H1 (cell line): ENCODE data around the gene PIAS1. TPM values are rescaled to one million over a fixed set of nuclear protein-coding genes. Genes with fewer than 3 reads are reported as not detected.

ENCODE experiments used
- CTCF ChIA-PET: fragments of 300-600 bp; sonication (Branson Sonifier 250); formaldehyde crosslinking; loops from one replicate; lab custom pipeline; 2021; ENCODE audit not compliant: partially characterized antibody; lab: Charles Lee
- POLR2A ChIA-PET: fragments of 300-600 bp; sonication (Branson Sonifier 250); formaldehyde crosslinking; loops from one replicate; lab custom pipeline; 2021; ENCODE audit warnings: inconsistent platforms; ENCODE audit not compliant: partially characterized antibody; lab: Charles Lee
- DNase-seq, 2 experiments: peaks; one replicate each; pipeline versions ENCODE4 v3.0.0 to v3.0.0-alpha.2; 2010 to 2022; ENCODE audit warnings: low spot score in 2 of 2, low read depth in 1 of 2, mixed read lengths in 1 of 2
- FAIRE-seq: peaks from 2 replicates; lab custom pipeline; 2011; peaks lifted over from hg19 to GRCh38; lab: Jason Lieb, UNC
- H2AFZ ChIP-seq: 2 replicates; pipeline ENCODE4 v1.8.1; 2012; ENCODE audit warnings: low read length, inconsistent platforms
- H2AK5ac ChIP-seq: 2 replicates; pipeline ENCODE4 v1.6.1; 2013; ENCODE audit warnings: low read depth, low read length
- H2BK120ac ChIP-seq: replicated peaks from 2 replicates; pipeline ENCODE3; 2013; ENCODE audit warnings: low read depth, low read length, inconsistent platforms
- H2BK12ac ChIP-seq: 2 replicates; pipeline ENCODE4 v1.6.1; 2013; ENCODE audit warnings: low read depth, low read length
- H2BK15ac ChIP-seq: 2 replicates; pipeline ENCODE4 v1.6.1; 2013; ENCODE audit warnings: low read length
- H2BK20ac ChIP-seq: 2 replicates; pipeline ENCODE4 v1.6.1; 2013; ENCODE audit warnings: low read length
- H2BK5ac ChIP-seq: 2 replicates; pipeline ENCODE4 v1.6.1; 2013; ENCODE audit warnings: low read depth, low read length
- H3K14ac ChIP-seq: 2 replicates; pipeline ENCODE4 v1.6.1; 2013; ENCODE audit warnings: inconsistent platforms; ENCODE audit not compliant: insufficient read length
- H3K18ac ChIP-seq: 2 replicates; pipeline ENCODE4 v1.6.1; 2013; ENCODE audit warnings: low read length; ENCODE audit errors: extremely low read depth
- H3K23ac ChIP-seq: 2 replicates; pipeline ENCODE4 v1.6.1; 2013; ENCODE audit warnings: inconsistent platforms; ENCODE audit not compliant: insufficient read length
- H3K23me2 ChIP-seq: 2 replicates; pipeline ENCODE4 v1.6.1; 2013; ENCODE audit warnings: low read depth, low read length
- H3K27ac ChIP-seq: 2 replicates; pipeline ENCODE4 v1.6.1; 2011; ENCODE audit warnings: low read depth, low read length, inconsistent platforms
- H3K27me3 ChIP-seq, 4 experiments: replicated peaks in 1 of 4; 1 replicate in 1 of 4; 2 replicates in 3 of 4; pipeline versions ENCODE4 v1.6.1 to v1.8.1; 2011 to 2013; ENCODE audit warnings: low read length in 3 of 4, mild to moderate bottlenecking in 3 of 4, inconsistent platforms in 2 of 4, mixed read lengths in 2 of 4, moderate library complexity in 1 of 4; ENCODE audit not compliant: control insufficient read depth in 3 of 4, insufficient read depth in 3 of 4; ENCODE audit errors: extremely low read depth in 1 of 4
- H3K36me3 ChIP-seq, 4 experiments: 2 replicates each; pipeline versions ENCODE4 v1.6.1 to v1.8.1; 2011 to 2013; ENCODE audit warnings: mild to moderate bottlenecking in 4 of 4, low read length in 3 of 4, moderate library complexity in 2 of 4, control low read depth in 1 of 4, inconsistent platforms in 1 of 4; ENCODE audit not compliant: insufficient read depth in 4 of 4, control insufficient read depth in 2 of 4
- H3K4ac ChIP-seq: replicated peaks from 2 replicates; pipeline ENCODE3; 2013; ENCODE audit warnings: low read length, low read depth, mixed read lengths, inconsistent platforms; ENCODE audit not compliant: insufficient read length
- H3K4me1 ChIP-seq, 4 experiments: replicated peaks in 1 of 4; 1 replicate in 1 of 4; 2 replicates in 3 of 4; pipeline versions ENCODE4 v1.6.1 to v1.8.1; 2011 to 2013; ENCODE audit warnings: low read length in 3 of 4, inconsistent platforms in 2 of 4, mixed read lengths in 1 of 4; ENCODE audit not compliant: insufficient read depth in 4 of 4, control insufficient read depth in 3 of 4
- H3K4me2 ChIP-seq, 2 experiments: 2 replicates each; pipeline versions ENCODE4 v1.6.1 to v1.8.1; 2011 to 2013; ENCODE audit warnings: low read depth in 2 of 2, low read length in 2 of 2, control low read depth in 1 of 2, inconsistent platforms in 1 of 2, mild to moderate bottlenecking in 1 of 2; ENCODE audit not compliant: insufficient read depth in 1 of 2
- H3K4me3 ChIP-seq, 4 experiments: fragments of 200-600, 300-600 bp in 1 of 4; sonication (generic), shearing (Covaris generic), sonication (Bioruptor Twin) in 1 of 4; 2 replicates each; pipeline versions ENCODE4 v1.5.1 to v1.8.1; 2011 to 2016; ENCODE audit warnings: low read length in 4 of 4, low read depth in 3 of 4, control low read depth in 2 of 4, inconsistent platforms in 2 of 4, mild to moderate bottlenecking in 2 of 4, mixed read lengths in 1 of 4, moderate library complexity in 1 of 4; ENCODE audit not compliant: insufficient read depth in 2 of 4; ENCODE audit errors: extremely low read depth in 1 of 4
- H3K56ac ChIP-seq: replicated peaks from 2 replicates; pipeline ENCODE3; 2013; ENCODE audit warnings: low read depth, mild to moderate bottlenecking, mixed read lengths, low read length, inconsistent platforms; ENCODE audit not compliant: insufficient read length
- H3K79me1 ChIP-seq: 2 replicates; pipeline ENCODE4 v1.6.1; 2013; ENCODE audit warnings: low read depth, low read length, control low read depth
- H3K79me2 ChIP-seq, 2 experiments: 2 replicates each; pipeline versions ENCODE4 v1.6.1 to v1.8.1; 2012 to 2013; ENCODE audit warnings: low read length in 2 of 2, mild to moderate bottlenecking in 2 of 2, inconsistent platforms in 1 of 2; ENCODE audit not compliant: insufficient read depth in 2 of 2, control insufficient read depth in 1 of 2
- H3K9ac ChIP-seq, 4 experiments: replicated peaks in 1 of 4; 1 replicate in 1 of 4; 2 replicates in 3 of 4; pipeline versions ENCODE4 v1.6.1 to v1.8.1; 2011 to 2013; ENCODE audit warnings: low read depth in 3 of 4, low read length in 3 of 4, control low read depth in 2 of 4, mild to moderate bottlenecking in 2 of 4, moderate library complexity in 2 of 4, inconsistent platforms in 1 of 4; ENCODE audit errors: extremely low read depth in 1 of 4
- H3K9me3 ChIP-seq, 2 experiments: 2 replicates each; pipeline versions ENCODE4 v1.6.1 to v1.8.1; 2012 to 2013; ENCODE audit warnings: mild to moderate bottlenecking in 2 of 2, moderate library complexity in 2 of 2, control low read depth in 1 of 2, inconsistent platforms in 1 of 2, low read depth in 1 of 2, low read length in 1 of 2, mixed read lengths in 1 of 2; ENCODE audit not compliant: insufficient read depth in 2 of 2
- H4K20me1 ChIP-seq, 2 experiments: replicated peaks in 1 of 2; 2 replicates each; pipeline versions ENCODE3 to v1.8.1; 2011 to 2013; ENCODE audit warnings: inconsistent platforms in 2 of 2, low read length in 2 of 2, mild to moderate bottlenecking in 1 of 2; ENCODE audit not compliant: insufficient read depth in 2 of 2, control insufficient read depth in 1 of 2
- H4K5ac ChIP-seq: 2 replicates; pipeline ENCODE4 v1.6.1; 2013; ENCODE audit warnings: low read length, low read depth, mixed read lengths, inconsistent platforms; ENCODE audit not compliant: insufficient read length
- H4K8ac ChIP-seq: 2 replicates; pipeline ENCODE4 v1.8.0; 2013; ENCODE audit warnings: mild to moderate bottlenecking, moderate library complexity, low read length, inconsistent platforms; ENCODE audit not compliant: insufficient read depth; ENCODE audit errors: extremely low read depth
- H4K91ac ChIP-seq: replicated peaks from 2 replicates; pipeline ENCODE3; 2013; ENCODE audit warnings: low read length, mixed read lengths, inconsistent platforms; ENCODE audit not compliant: insufficient read length
- CBX5 ChIP-seq: fragments of 300-800, 300-1000 bp; sonication (generic); IDR thresholded peaks from 2 replicates; pipeline ENCODE4 v1.7.1; 2016; ENCODE audit warnings: antibody characterized with exemption, low read length, low read depth
- SIX5 ChIP-seq: IDR thresholded peaks from 2 replicates; pipeline ENCODE4 v1.6.1; 2011; ENCODE audit warnings: mild to moderate bottlenecking, low read depth, low read length
- SP2 ChIP-seq: IDR thresholded peaks from 2 replicates; pipeline ENCODE4 v1.6.1; 2012; ENCODE audit warnings: mild to moderate bottlenecking, low read length, inconsistent platforms
- SP4 ChIP-seq: IDR thresholded peaks from 2 replicates; pipeline ENCODE4 v1.6.1; 2012; ENCODE audit warnings: low read length, inconsistent platforms
- TCF12 ChIP-seq: IDR thresholded peaks from 2 replicates; pipeline ENCODE4 v1.6.1; 2011; ENCODE audit warnings: low read depth, mild to moderate bottlenecking, low read length
- WGBS, 2 experiments: shearing (Covaris generic) in 1 of 2; methylation state at CpG; one replicate each; pipeline versions ENCODE4 v1.1.6 to v1.1.7; 2013 to 2015; ENCODE audit warnings: low lambda C conversion rate in 2 of 2, mixed read lengths in 2 of 2, inconsistent platforms in 1 of 2, low coverage in 1 of 2, missing lambda C conversion rate in 1 of 2; ENCODE audit not compliant: insufficient replicate concordance in 2 of 2, insufficient coverage in 1 of 2, insufficient read length in 1 of 2; ENCODE audit errors: extremely low coverage in 1 of 2, missing lambda C conversion rate in 1 of 2; 5-methylcytosine and 5-hydroxymethylcytosine counted together
- polyA plus RNA-seq, 7 experiments: library from polyadenylated mRNA; depleted of rRNA in 3 of 7; stranded (reverse) in 5 of 7; unstranded in 2 of 7; fragments of >200 nt in 5 of 7; fragments of 200-250 nt in 2 of 7; gene quantifications; 1 replicate in 5 of 7; 2 replicates in 1 of 7; 4 replicates in 1 of 7; pipeline versions ENCODE4 v1.2.1 to v1.2.3, GENCODE V29; 2011 to 2013; ENCODE audit warnings: missing spikeins in 2 of 7, mixed read lengths in 2 of 7
- total RNA-seq: library from RNA; stranded (reverse); fragmentation: NEBNext Ultra II Directional; extraction: Animal tissue kit (Norgen Biotek cat#: 25700); gene quantifications from 2 replicates; pipeline ENCODE4 v1.2.1, GENCODE V29; 2021
- TF ChIP-seq, protein P1 (sequence below): IDR thresholded peaks from 2 replicates; pipeline ENCODE4 v1.6.1; 2012; ENCODE audit warnings: low read length, inconsistent platforms

The PIAS1 gene
- total and polyA plus RNA-seq, 2 of the 8 experiments (the other 6 are each of a cell fraction or from before 2014, with no cell fraction given) = 30.8 to 34.5 TPM

DNA sequence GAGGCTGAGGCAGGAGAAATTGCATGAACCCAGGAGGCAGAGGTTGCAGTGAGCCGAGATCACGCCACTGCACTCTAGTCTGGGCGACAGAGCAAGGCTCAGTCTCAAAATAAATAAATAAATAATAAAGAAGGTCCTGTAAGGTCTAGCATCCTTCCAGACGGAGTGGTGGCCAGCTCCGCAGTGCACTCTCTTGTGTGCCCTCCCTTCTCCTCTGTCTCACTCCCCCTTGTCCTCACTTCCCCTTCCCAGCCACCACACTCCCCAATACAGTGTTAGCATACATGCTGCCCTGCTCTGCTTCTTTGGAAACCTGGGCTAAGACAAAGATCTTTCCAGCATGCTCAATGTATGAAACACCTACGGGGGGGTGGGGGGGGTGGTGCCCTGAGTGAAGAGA lies 178.8 kb downstream of the PIAS1 start:
- H3K56ac ChIP-seq = no peak overlapping the region
- TF ChIP-seq TCF12 = no peak
- TF ChIP-seq, protein P1, sequence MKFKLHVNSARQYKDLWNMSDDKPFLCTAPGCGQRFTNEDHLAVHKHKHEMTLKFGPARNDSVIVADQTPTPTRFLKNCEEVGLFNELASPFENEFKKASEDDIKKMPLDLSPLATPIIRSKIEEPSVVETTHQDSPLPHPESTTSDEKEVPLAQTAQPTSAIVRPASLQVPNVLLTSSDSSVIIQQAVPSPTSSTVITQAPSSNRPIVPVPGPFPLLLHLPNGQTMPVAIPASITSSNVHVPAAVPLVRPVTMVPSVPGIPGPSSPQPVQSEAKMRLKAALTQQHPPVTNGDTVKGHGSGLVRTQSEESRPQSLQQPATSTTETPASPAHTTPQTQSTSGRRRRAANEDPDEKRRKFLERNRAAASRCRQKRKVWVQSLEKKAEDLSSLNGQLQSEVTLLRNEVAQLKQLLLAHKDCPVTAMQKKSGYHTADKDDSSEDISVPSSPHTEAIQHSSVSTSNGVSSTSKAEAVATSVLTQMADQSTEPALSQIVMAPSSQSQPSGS = no peak
- no peak for TF ChIP-seq SP4
- no peak for TF ChIP-seq CBX5
- TF ChIP-seq SIX5 = no peak
- no peak for TF ChIP-seq SP2
- TF ChIP-seq, all 59 proteins: peak for 0
- Histone ChIP-seq H2BK12ac (no peak overlapping the region), H3K4me3 (no peak overlapping the region), H4K8ac (no peak overlapping the region), H2AFZ (no peak overlapping the region), H4K91ac (no peak overlapping the region), H3K79me2 (peaks cover 6 to 11% of the 10 kb centered on the region in 2 experiments; a peak in 3 of 4 replicates), H2BK20ac (no peak overlapping the region), H3K4me1 (peaks cover 0 to 12% (median 8%) of the 10 kb centered on the region in 4 experiments; a peak in 6 of 7 replicates), H2BK5ac (no peak overlapping the region), H3K4ac (no peak overlapping the region), H2BK120ac (no peak overlapping the region), H3K27me3 (peaks cover 0 to 2% (median 0%) of the 10 kb centered on the region in 4 experiments; a peak in 1 of 7 replicates), H3K23ac (no peak overlapping the region), H3K4me2 (no peak overlapping the region), H3K9ac (no peak overlapping the region), H2BK15ac (no peak overlapping the region), H3K27ac (no peak overlapping the region), H3K14ac (no peak overlapping the region), H4K5ac (no peak overlapping the region), H3K9me3 (no peaks in the 10 kb centered on the region), H4K20me1 (peaks cover 0 to 4% of the 10 kb centered on the region in 2 experiments), H3K79me1 (peaks cover 8% of the 10 kb centered on the region), H2AK5ac (no peak overlapping the region), H3K36me3 (no peaks in the 10 kb centered on the region), H3K18ac (no peak overlapping the region), H3K23me2 (peaks cover 13% of the 10 kb centered on the region)
- FAIRE-seq (no peak), DNase-seq (peak in 1 of 2 experiments; percentile 35)
- CTCF ChIA-PET = interaction anchor here (1.0 to 6.3 kb wide), 3 partner anchors 73 to 717 kb away, joined by 5 to 26 read pairs (median 13); no protein-coding TSS in a partner anchor
- POLR2A ChIA-PET = interaction anchor here (0.8 to 1.2 kb wide), 2 partner anchors 8 to 17 kb away, joined by 3 read pairs; no protein-coding TSS in a partner anchor
- 90% methylated on average over 6 of the region's 6 CpGs; no CpG with 5 or more reads in 1 of the 2 experiments for WGBS, 2 experiments
